GM19328 (cell line): Measurements from ENCODE around the gene PCGF3.

Experiments used
- ATAC-seq: cut with Tn5 transposase; IDR thresholded peaks from one replicate; pipeline ENCODE4 v1.9.1; 2021; ENCODE audit warnings: mild to moderate bottlenecking, moderate library complexity; ENCODE audit not compliant: unreplicated experiment

PCGF3 gene, protein sequence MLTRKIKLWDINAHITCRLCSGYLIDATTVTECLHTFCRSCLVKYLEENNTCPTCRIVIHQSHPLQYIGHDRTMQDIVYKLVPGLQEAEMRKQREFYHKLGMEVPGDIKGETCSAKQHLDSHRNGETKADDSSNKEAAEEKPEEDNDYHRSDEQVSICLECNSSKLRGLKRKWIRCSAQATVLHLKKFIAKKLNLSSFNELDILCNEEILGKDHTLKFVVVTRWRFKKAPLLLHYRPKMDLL

DNA sequence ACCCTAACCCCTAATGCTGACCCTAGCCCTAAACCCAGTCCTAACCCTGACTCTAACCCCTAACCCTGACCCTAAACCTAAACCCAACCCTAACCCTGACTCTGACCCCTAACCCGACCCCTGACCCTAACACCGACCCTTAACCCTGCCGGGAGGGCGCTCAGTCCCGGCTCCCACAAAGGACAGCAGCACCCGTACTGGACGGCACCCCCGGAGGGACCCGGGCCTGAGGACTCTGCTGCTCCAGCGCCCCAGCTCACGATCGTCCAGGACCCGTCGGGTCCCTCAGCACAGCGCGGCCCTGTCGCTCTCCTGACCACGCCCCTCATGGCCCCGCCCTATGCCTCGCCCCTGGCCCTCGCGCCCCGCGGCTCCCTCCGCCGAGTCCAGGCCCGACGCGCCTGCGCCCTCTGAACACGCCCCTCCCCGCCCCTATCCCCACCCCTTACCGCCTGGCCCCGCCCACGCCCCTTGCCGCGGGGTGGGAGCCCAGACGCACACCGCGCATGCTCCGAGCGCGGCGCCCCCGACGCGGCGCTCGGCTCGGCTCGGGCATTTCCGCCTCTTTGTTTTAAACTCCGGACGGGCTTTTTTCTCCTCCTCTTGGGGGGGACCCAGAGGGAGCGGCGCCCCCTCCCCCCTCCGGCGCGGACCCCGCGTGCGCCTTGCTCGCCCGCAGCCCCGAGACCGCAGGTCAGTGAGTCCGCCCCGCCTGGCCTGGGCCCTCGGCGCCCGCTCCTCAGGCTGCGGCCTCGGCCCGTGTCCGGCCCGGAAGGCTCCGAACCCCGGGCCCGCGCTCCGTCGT is at the start of gene PCGF3:
Gene PCGF3 (plus strand): TSS at position 555 of the 805 bp plus-strand sequence. CDS start 27,849 bp downstream, outside the sequence.
- peak; percentile 91 for ATAC-seq

DNA sequence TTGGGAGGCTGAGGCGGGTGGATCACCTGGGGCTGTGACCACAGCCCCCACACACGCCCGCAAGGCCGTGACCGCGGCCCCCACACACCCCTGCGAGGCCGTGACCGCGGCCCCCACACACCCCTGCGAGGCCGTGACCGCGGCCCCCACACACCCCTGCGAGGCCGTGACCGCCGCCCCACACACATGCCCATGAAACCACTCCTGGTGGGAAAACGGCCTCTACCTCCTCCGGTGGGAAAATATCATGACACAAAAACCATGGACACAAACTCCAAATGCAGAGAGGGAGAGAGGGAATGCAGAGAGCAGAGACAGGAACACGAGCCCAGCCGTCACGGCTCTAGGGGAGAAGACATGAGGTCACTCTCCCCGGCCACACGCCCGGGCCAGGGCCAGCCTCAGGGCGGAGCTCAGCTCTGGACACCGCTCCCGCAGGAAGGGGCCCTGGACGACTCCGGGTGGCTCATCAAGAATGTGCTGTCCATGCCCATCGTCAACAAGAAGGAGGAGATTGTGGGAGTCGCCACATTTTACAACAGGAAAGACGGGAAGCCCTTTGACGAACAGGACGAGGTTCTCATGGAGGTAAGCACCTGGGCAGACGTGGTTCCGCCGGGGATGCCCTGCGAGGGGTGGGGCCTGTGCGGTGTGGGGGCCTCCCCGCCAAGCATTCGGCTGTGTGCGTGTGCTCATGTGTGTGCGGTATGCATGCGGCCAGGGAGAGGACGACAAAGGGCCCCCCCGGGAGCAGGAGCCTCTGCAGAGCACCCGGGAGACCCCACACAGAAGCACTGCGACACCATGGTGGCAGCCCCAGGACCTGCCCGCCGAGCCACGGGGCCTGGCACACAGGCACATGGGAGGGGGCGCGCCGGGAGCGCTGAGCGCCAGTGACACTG is 48.9 kb upstream of the PCGF3 start:
- ATAC-seq, result no peak

DNA sequence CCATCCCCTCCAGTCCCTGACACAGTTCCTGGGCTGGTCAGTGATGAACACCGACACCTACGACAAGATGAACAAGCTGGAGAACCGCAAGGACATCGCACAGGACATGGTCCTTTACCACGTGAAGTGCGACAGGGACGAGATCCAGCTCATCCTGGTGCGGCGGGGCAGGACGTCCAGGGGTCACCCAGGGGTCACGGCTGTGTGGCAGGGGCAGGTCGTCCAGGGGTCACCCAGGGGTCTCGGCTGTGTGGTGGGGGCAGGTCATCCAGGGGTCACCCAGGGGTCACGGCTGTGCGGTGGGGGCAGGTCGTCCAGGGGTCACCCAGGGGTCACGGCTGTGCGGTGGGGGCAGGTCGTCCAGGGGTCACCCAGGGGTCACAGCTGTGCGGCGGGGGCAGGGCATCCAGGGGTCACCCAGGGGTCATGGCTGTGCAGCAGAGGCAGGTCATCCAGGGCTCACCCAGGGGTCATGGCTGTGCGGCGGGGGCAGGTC is 48.2 kb upstream of the PCGF3 start:
- no peak for ATAC-seq

- ATAC-seq, result no peak
Measured at GRCh38 chr4:657834-658667, 47.6 kb upstream of the PCGF3 start.

DNA sequence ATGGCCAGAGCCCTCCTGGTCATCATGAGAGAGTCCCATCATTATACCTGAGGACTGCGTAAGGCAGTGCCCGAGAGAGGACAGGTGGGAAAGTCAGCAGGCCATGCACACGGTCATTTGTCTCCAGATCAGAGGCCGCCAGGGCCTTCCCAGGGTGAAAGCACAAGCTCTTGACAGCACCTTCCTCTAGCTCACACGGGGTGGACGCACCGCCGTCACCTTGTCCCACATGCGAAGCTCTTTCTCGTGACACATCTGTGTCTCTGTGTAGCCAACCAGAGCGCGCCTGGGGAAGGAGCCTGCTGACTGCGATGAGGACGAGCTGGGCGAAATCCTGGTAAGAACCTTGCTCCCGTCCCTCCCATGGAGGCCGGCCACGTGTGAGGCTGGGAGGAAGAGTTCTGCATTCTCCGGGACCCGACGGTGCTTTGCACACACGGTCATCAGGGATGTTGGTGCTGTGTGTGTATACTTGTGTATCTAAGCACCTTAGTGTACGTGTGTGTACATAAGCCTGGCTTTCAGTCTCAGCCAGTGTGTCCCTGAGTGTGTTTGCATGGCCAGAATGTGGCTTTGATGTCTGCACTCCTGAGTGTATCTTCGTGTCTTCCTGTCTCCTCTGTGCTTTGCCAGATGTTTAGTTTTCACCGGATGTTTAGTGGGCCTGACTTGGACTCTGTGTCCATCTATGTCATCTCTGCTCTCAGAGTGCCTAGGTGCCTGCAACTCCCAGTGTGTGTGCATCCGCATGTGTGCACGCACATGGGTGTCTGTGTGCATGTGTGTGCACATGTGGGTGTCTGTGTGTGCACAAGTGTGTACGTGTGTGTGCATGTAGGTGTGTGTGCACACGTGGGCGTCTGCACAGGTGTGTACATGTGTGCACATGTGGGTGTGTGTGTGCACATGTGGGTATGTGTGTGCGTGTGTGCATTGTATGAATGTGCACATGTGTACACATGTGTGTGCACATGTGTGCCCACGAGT is 46.7 kb upstream of the PCGF3 start:
- no peak for ATAC-seq

GRCh38 chr4:659851-660250 is 45.8 kb upstream of the PCGF3 start:
- ATAC-seq, result no peak

GRCh38 chr4:660401-660800 is 45.2 kb upstream of the PCGF3 start:
- ATAC-seq, result no peak

GRCh38 chr4:661231-661630 is 44.4 kb upstream of the PCGF3 start:
- ATAC-seq, result no peak

DNA sequence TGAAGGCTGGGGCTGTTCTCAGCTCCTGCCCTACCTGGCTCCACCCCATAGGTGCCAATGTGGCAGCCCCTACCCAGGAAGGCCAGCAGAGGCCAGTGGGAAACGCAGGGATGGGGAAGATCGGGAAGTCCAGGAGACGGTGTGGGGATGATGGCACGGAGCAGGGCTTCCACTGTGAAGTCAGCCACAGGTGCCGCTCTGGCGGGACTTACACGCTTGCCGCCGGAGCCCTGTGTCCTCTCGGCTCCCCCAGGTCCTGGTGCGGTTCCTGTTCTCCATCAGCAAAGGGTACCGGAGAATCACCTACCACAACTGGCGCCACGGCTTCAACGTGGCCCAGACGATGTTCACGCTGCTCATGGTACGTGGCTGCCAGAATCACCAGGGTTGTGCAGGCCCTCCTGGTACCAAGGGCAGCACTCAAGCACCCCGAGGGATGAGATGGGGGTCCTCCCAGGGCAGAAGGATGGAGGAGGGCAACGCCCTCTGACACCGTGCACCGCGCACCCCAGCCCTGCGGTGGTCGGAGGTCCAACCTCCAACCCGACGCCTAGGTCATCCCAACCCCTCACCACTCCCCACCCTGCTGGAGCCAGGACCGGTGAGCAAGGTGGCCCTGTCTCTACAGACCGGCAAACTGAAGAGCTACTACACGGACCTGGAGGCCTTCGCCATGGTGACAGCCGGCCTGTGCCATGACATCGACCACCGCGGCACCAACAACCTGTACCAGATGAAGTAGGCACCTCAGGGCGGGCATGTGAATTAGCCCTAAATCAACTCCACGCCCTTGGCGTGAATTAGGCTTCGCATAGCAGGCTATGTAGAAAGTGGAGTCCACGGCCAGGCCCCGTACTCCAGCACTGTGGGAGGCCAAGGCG is 43.5 kb upstream of the PCGF3 start:
- ATAC-seq, result no peak

DNA sequence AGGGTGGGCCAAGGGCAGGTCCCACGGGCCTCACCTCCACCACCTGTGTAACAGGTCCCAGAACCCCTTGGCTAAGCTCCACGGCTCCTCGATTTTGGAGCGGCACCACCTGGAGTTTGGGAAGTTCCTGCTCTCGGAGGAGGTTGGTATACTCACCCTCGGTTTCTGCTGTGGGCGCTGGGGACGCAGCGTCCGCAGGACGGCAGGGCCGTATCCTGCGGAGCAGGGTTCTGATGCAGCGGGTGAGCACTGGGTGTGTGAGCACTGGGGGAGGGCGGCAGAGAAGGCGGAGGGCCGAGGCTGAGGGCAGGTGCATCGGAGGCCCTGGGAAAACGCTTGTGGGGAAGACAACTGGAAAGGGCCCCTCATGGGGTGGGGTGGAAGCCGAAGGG is 42.6 kb upstream of the PCGF3 start:
- ATAC-seq, result no peak

- ATAC-seq, result no peak
Measured at GRCh38 chr4:663438-664428, 41.9 kb upstream of the PCGF3 start.

DNA sequence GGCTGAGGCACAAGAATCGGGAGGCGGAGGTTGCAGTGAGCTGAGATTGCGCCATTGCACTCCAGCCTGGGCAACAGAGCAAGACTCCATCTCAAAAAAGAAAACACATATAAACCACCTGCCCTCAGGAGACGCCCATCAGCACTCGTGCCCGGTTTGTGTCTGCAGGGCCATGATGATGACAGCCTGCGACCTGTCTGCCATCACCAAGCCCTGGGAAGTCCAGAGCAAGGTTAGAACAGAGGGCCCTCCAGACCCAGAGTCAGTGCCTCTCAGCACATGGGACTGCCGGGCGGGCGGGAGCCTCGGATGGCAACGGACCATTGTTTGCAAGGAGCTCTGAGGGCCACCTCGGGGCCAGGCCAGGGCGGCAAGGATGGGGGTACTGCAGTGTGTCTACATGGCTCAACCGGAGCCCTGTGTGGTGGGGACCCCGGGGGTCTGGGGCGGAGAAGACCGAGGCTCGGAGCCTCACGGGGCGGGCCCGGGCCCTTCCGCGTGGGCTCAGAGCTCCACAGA is 40.9 kb upstream of the PCGF3 start:
- no peak for ATAC-seq

- ATAC-seq, result no peak
Measured at GRCh38 chr4:665381-665750, 40.3 kb upstream of the PCGF3 start.

DNA sequence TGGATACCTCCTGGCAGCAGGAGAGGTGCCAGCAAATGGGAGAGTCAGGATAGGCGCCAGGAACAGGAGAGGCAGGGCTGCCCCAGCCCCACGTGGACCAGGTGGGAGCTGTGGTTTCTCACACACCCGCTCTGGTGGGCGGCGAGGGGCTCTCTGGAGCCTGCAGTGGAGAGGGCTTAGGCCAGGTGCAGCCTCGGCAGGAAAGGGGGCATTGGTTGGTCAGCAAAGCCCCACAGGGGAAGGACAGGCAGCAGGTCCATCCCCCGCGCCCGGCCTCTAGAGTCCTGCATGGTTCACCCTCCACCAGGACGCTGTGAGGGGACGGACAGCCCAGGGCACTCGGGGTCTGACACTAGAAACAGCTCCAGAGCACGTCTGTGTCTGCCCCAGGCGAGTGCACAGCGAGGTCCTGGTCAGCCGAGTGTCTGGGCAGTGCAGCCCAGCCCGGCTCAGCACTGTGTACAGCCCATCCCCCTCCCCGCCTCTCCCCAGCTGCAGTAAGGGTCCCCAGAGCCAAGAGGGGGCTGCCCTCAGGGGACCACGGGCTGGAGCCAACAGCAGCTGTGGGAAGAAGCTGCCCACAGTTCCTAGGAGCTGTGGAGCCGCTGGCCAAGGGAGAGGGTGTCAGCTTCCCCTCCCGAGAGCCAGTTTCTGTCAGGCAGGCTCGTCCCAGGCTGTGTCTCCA is 39.7 kb upstream of the PCGF3 start:
- no peak for ATAC-seq

- ATAC-seq, result no peak
Measured at GRCh38 chr4:666436-666810, 39.2 kb upstream of the PCGF3 start.

DNA sequence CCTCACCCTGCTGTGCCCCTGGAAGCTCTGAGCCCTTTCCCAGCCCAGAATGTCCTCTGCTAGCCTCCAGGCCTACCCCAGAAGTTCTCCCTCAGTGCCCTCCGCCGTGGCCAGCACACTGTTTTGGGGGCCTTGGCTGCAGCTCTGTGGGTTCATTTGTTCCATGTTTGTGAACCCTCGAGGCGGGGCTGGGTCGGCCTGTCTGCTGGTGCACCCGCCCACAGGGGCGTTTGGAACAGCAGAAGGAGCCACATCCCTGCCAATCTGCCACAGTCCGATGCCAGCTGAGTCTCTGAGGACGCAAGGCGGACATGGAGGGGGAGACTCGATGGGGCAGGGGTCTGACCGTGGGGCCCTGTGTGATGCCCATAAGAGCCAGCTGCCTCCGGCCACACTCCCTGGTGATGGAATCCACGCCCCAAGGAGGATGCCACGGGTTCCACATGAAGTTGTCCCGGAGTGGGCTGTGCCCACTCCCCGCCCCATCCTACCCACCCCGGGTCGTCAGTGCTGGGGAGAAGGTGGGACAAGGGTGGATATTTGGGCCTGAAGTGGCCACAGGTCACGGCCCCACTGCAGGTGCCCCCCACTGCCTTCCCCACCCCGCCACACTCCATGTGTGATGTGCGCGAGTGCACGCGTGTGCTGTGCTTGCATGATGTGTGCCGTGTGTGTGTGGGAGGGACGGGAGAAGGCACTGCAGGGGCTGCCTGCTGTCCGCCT is 38.6 kb upstream of the PCGF3 start:
- ATAC-seq, result no peak
